Adrenal gland (tissue), 12 donors: ENCODE data around the gene EFR3B. TPM values are rescaled to one million over a fixed set of nuclear protein-coding genes. Genes with fewer than 3 reads are reported as not detected.

Experiments
- DNase-seq, 7 donors: peaks; one replicate each; pipeline ENCODE4 v3.0.0-alpha.2; 2019 to 2020
- H3K27ac ChIP-seq, 5 donors: fragments of 200-600 bp; sonication (generic) in 4 of 5; 1 replicate in 3 of 5; 2 replicates in 2 of 5; pipeline versions ENCODE4 v1.5.1 to v1.8.0; 2016 to 2020; ENCODE audit warnings: mild to moderate bottlenecking in 1 of 5
- H3K27me3 ChIP-seq: fragments of 200-600 bp; 2 replicates; pipeline ENCODE4 v1.8.0; 2021
- H3K36me3 ChIP-seq, 2 donors: fragments of 200-600 bp; replicated peaks in 1 of 2; 1 replicate in 1 of 2; 2 replicates in 1 of 2; pipeline versions ENCODE4 v1.5.1 to v1.8.0; 2018 to 2022
- H3K4me1 ChIP-seq, 2 donors: fragments of 200-600 bp; replicated peaks in 1 of 2; 1 replicate in 1 of 2; 2 replicates in 1 of 2; pipeline versions ENCODE4 v1.5.1 to v1.8.0; 2018 to 2021
- H3K4me3 ChIP-seq, 4 donors: fragments of 200-600 bp; sonication (generic) in 3 of 4; one replicate each; pipeline ENCODE4 v1.5.1; 2016 to 2018
- H3K9me3 ChIP-seq, 3 donors: fragments of 200-600 bp; sonication (generic) in 1 of 3; replicated peaks in 1 of 3; 1 replicate in 2 of 3; 2 replicates in 1 of 3; pipeline versions ENCODE4 v1.5.1 to v1.8.0; 2016 to 2021
- CTCF ChIP-seq, 6 experiments: fragments of 450-650 bp in 4 of 6; fragments of 200-600 bp in 2 of 6; sonication (generic) in 1 of 6; IDR thresholded peaks; 1 replicate in 5 of 6; 2 replicates in 1 of 6; pipeline versions ENCODE4 v1.5.1 to v1.8.0; 2016 to 2021; ENCODE audit warnings: antibody characterized with exemption in 6 of 6, mild to moderate bottlenecking in 2 of 6, moderate library complexity in 1 of 6
- POLR2A ChIP-seq, 2 donors: fragments of 450-650 bp; IDR thresholded peaks; one replicate each; pipeline ENCODE4 v1.6.1; 2017; ENCODE audit warnings: antibody characterized with exemption in 2 of 2, mild to moderate bottlenecking in 2 of 2, moderate library complexity in 1 of 2
- WGBS, 4 donors: extraction: QIAGEN DNeasy Blood & Tissue Kit in 2 of 4; methylation state at CpG; one replicate each; pipeline versions ENCODE4 v1.1.5 to v1.1.7; 2013 to 2017; 5-methylcytosine and 5-hydroxymethylcytosine counted together
- intact Hi-C, 2 donors: fragments of 100-400 bp; cut with DNase I; formaldehyde crosslinking; loops; one replicate each; pipeline versions ENCODE4 v1.14.1 to v1.15.0; 2022 to 2023
- polyA plus RNA-seq, 3 donors: library from polyadenylated mRNA; stranded (reverse); fragments of 200-250 nt in 2 of 3; fragments of 350-450 nt in 1 of 3; fragmentation: Illumina TruSeq in 1 of 3; extraction: RNeasy Lipid Tissue Mini Kit (QIAGEN cat#74804) in 1 of 3; gene quantifications; one replicate each; pipeline ENCODE4 v1.2.3, GENCODE V29; 2013 to 2014
- total RNA-seq, 9 donors: library from RNA; depleted of rRNA in 4 of 9; stranded (reverse); fragments of >200 nt in 4 of 9; fragments of 120-200 nt in 1 of 9; fragmentation: NEBNext Ultra II Directional in 1 of 9; extraction: Animal tissue kit (Norgen Biotek cat#: 25700) in 1 of 9; gene quantifications; one replicate each; pipeline versions ENCODE4 v1.1.0 to v1.2.4, GENCODE V29; 2013 to 2023
- donor health status: healthy with polysubstance abuse.
- donor health status: Bipolar disorder and iron deficiency.
- donor health status: DM: yes; HTN: yes; CAD: no.
- donor health status: DM: no; HTN: no; CAD: no.
- donor health status: DM: no; HTN: no; CAD: no.
- donor health status: DM: yes; HTN: yes; CAD: no.

Gene EFR3B
- total and polyA plus RNA-seq, 12 donors = 0.84 to 18.5 (median 2.4) TPM

- WGBS, 4 donors = 57 to 74% (median 61%) methylated on average over 4 of the region's 4 CpGs
- Histone ChIP-seq H3K4me1 (no peaks in the 10 kb centered on the region), H3K27ac (no peak overlapping the region), H3K36me3 (no peaks in the 10 kb centered on the region), H3K9me3 (no peaks in the 10 kb centered on the region), H3K27me3 (no peaks in the 10 kb centered on the region), H3K4me3 (no peak overlapping the region)
- intact Hi-C loops = loop anchor here (10.0 kb wide), 2 partner anchors 213 to 223 kb away; partner anchors contain the start of gene DNAJC27 (in 1 of the 2)
- DNase-seq = no peak
- no peak for TF ChIP-seq POLR2A (IDR thresholded peaks at IDR 0.05)
- no peak for TF ChIP-seq CTCF (IDR thresholded peaks at IDR 0.05)
Measured at GRCh38 chr2:25198209-25198525, 156.3 kb downstream of the EFR3B start.

- Histone ChIP-seq H3K36me3 (no peaks in the 10 kb centered on the region), H3K27ac (no peak overlapping the region), H3K27me3 (no peaks in the 10 kb centered on the region), H3K9me3 (no peaks in the 10 kb centered on the region), H3K4me3 (no peak overlapping the region), H3K4me1 (no peaks in the 10 kb centered on the region)
- TF ChIP-seq POLR2A (IDR thresholded peaks at IDR 0.05) (no peak), CTCF (IDR thresholded peaks at IDR 0.05) (no peak)
- WGBS, 4 donors = 73 to 86% (median 76%) methylated on average over 5 of the region's 5 CpGs
- intact Hi-C loops = loop anchor here (10.0 kb wide), 2 partner anchors 214 to 224 kb away; partner anchors contain the start of gene DNAJC27 (in 1 of the 2)
- no peak for DNase-seq
Measured at GRCh38 chr2:25198576-25198975, 156.7 kb downstream of the EFR3B start.

- TF ChIP-seq CTCF (IDR thresholded peaks at IDR 0.05) = peak in 2 of 6 experiments; percentile 17 to 22
- no peak for TF ChIP-seq POLR2A (IDR thresholded peaks at IDR 0.05)
- intact Hi-C loops = no loop called here
- no peaks in the 10 kb centered on the region for H3K36me3 ChIP-seq
Measured at GRCh38 chr2:25201265-25201664, 159.4 kb downstream of the EFR3B start.

GRCh38 chr2:25201794-25202193 is 159.9 kb downstream of the EFR3B start:
- intact Hi-C loops = no loop called here
- H3K4me1 ChIP-seq = no peaks in the 10 kb centered on the region
- H3K27me3 ChIP-seq = no peaks in the 10 kb centered on the region
- H3K36me3 ChIP-seq = no peaks in the 10 kb centered on the region
- no peak overlapping the region for H3K27ac ChIP-seq
- H3K9me3 ChIP-seq = no peaks in the 10 kb centered on the region
- DNase-seq = no peak
- H3K4me3 ChIP-seq = no peak overlapping the region
- WGBS, 4 donors = 87 to 95% (median 92%) methylated on average over 4 to 7 of the region's 7 CpGs
- TF ChIP-seq POLR2A (IDR thresholded peaks at IDR 0.05) (no peak), CTCF (IDR thresholded peaks at IDR 0.05) (no peak)

More at GRCh38 chr2:25201265-25201664, 159.4 kb downstream of the EFR3B start:
- no peaks in the 10 kb centered on the region for H3K9me3 ChIP-seq
- no peaks in the 10 kb centered on the region for H3K27me3 ChIP-seq
- no peak for DNase-seq
- H3K4me1 ChIP-seq = no peaks in the 10 kb centered on the region
- H3K4me3 ChIP-seq = no peak overlapping the region
- no peak overlapping the region for H3K27ac ChIP-seq
- WGBS, 4 donors = 86 to 92% (median 88%) methylated on average over 6 of the region's 6 CpGs
